ENCODE measurements around the gene CACNA1F.
A peak's percentile ranks its signal among the peaks of the same experiment; 100 is the strongest.

Gene CACNA1F

DNA sequence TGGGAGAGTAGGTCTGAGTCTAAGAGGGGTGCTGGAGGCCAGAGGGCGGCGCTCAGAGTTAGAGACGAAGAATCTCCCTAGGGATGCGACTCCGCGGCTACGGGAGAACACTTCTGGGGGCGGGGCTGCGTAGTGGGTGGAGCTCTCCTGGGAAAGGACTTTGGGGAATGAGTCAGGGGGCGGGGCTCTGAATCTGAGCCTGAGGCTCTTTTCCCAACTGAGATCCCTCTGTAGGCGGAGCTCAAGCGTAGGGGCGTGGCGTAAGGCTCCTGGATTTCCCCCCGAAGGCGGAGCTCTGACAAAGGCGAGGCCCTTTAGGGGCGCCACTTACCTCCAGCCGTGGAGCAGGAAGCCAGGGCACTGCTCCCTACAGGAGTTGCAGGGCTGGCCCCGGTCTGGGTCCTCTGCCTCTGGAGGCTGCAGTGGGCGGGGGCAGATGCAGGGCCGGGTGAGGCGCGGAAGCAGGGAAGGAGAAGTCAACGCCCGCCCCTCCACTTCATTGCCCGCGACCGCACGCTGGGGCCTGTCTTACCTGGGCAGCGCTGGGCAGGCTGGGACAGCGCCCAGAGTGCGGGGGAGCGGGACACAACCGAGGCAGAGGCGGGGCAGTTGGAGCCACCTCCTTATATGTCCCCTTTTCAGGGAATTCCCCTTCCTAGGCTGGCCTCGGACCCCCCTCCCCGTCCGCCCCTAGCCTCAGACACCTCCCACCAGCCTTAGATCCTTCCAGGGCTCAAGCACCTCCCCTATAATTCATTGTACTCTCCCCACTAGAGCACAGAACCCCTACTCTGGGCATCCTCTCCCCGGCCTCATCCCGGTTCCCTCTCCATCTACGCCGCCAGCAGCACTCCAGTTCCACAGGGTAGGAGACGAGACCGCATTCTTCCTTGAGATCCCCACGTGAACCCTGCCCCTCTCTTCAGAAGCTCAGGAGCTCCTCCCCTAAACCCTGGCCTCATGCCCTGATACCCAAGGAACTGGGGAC, 48.6 kb downstream of the CACNA1F start:
- DNase-seq (ENCODE audit: low read depth) = peak; percentile 58
- H3K4me3 ChIP-seq (ENCODE audit: low read depth, low read length) = peak overlapping the region; percentile 55
- TF ChIP-seq, protein P1, sequence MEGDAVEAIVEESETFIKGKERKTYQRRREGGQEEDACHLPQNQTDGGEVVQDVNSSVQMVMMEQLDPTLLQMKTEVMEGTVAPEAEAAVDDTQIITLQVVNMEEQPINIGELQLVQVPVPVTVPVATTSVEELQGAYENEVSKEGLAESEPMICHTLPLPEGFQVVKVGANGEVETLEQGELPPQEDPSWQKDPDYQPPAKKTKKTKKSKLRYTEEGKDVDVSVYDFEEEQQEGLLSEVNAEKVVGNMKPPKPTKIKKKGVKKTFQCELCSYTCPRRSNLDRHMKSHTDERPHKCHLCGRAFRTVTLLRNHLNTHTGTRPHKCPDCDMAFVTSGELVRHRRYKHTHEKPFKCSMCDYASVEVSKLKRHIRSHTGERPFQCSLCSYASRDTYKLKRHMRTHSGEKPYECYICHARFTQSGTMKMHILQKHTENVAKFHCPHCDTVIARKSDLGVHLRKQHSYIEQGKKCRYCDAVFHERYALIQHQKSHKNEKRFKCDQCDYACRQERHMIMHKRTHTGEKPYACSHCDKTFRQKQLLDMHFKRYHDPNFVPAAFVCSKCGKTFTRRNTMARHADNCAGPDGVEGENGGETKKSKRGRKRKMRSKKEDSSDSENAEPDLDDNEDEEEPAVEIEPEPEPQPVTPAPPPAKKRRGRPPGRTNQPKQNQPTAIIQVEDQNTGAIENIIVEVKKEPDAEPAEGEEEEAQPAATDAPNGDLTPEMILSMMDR (IDR thresholded peaks at IDR 0.05; ENCODE audit: low read depth, low read length, missing control alignments) = no peak
- in situ Hi-C loops (cut with HindIII; ENCODE audit: low sequenced_read_pairs) = no loop called here

DNA sequence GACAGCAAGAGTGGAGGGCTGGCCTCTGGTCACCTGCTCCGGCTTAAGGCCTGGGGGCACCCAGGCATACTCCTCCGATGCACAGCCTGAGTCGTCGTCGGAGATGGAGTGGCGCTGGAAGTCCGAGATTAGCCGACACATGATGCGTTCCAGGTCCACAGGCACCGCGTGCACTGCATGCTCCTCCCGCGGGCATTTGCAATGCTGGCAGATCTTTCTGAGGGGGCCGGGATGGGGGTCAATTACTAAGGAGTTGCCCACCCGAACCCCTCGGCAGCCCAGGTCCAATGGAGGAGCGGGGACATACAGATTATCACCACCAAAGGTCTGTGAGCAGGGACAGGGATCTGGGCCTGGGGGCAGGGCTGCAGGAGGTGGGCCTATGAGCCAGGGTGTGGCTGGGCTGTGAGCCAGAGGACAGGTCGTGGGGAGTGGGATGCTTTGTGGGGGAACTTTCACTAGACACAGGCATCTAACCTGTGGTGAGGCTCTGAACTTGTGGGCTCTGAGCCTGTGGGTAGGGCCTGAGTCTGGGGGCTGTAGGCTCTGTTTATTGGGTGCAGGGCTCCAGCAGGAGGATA, 49.3 kb downstream of the CACNA1F start:
- DNase-seq (ENCODE audit: low read depth) = no peak
- TF ChIP-seq, protein P1 (IDR thresholded peaks at IDR 0.05; ENCODE audit: low read depth, low read length, missing control alignments) = no peak
- H3K4me3 ChIP-seq (ENCODE audit: low read depth, low read length) = peak overlapping the region; percentile 55
- in situ Hi-C loops (cut with HindIII; ENCODE audit: low sequenced_read_pairs) = no loop called here

DNA sequence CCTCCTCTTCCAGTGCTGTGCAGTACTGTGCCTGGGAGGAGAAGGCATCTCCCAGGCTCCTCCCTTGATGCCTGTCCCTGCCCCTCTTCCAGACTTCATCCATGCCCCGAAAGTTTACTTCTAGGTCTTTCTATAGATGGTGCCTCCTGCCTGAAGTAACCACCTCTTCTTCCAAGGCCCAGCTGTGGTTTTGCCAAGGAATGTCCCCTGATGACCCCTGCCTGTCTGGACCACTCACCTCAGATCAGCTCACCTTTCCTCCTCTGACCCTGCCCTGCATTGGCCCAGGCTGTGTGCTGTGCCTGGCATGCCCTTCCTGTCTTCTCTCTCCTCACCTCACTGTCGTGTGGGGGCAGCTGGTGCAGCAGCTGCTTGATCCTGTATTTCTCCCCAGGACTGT, 53.8 kb downstream of the CACNA1F start:
- no peak overlapping the region for H3K4me3 ChIP-seq (ENCODE audit: low read depth, low read length)
- in situ Hi-C loops (cut with HindIII; ENCODE audit: low sequenced_read_pairs) = no loop called here
- TF ChIP-seq, protein P1 (IDR thresholded peaks at IDR 0.05; ENCODE audit: low read depth, low read length, missing control alignments) = no peak
- no peak for DNase-seq (ENCODE audit: low read depth)

- in situ Hi-C loops (cut with HindIII; ENCODE audit: low sequenced_read_pairs) = no loop called here
- no peak overlapping the region for H3K4me3 ChIP-seq (ENCODE audit: low read depth, low read length)
- no peak for DNase-seq (ENCODE audit: low read depth)
- TF ChIP-seq, protein P1 (IDR thresholded peaks at IDR 0.05; ENCODE audit: low read depth, low read length, missing control alignments) = no peak
Measured at GRCh38 chrX:49178537-49178936, 54.6 kb downstream of the CACNA1F start.

- in situ Hi-C loops (cut with HindIII; ENCODE audit: low sequenced_read_pairs) = no loop called here
- no peak overlapping the region for H3K4me3 ChIP-seq (ENCODE audit: low read depth, low read length)
- TF ChIP-seq, protein P1 (IDR thresholded peaks at IDR 0.05; ENCODE audit: low read depth, low read length, missing control alignments) = no peak
- DNase-seq (ENCODE audit: low read depth) = no peak
Measured at GRCh38 chrX:49177873-49178480, 55.2 kb downstream of the CACNA1F start.

DNA sequence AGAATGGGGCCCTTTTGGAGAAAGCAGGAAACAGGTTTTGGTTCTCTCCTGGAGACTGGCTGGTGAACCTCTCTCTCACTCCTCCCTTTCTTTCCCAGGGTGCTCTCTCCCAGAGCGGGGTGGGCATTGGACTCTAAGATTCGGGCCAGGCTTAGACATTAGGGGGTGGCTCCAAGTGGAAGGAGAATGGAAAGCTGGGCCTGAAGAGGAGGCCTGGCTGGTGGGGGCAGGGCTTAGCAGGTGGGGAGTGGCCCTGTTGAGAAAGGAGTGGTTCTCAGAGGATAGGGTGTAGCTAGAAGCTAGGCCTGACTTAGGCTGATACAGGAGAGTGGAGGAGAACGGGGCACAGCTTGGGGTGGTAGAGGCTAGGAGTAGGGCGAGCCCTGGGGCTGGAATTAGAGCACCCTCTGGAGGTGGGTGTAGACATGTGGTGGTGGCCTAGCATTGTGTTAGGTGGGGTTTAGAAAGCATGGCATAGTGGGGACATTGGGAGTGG, 55.8 kb downstream of the CACNA1F start:
- in situ Hi-C loops (cut with HindIII; ENCODE audit: low sequenced_read_pairs) = no loop called here
- no peak for DNase-seq (ENCODE audit: low read depth)

More for the DNA sequence above, 55.8 kb downstream of the CACNA1F start:
- H3K4me3 ChIP-seq (ENCODE audit: low read depth, low read length) = no peak overlapping the region
- TF ChIP-seq, protein P1 (IDR thresholded peaks at IDR 0.05; ENCODE audit: low read depth, low read length, missing control alignments) = no peak

All from astrocyte of the cerebellum (primary cell).